T-helper 2 cell (primary cell): ENCODE data around the gene SLC9A2.

Experiments
- DNase-seq, 5 experiments: peaks; one replicate each; pipeline versions ENCODE4 v3.0.0 to v3.0.0-alpha.2; 2012 to 2022
- total RNA-seq, 2 donors: gene quantifications; one replicate each; lab custom pipeline; 2026; lab: John Stamatoyannopoulos, UW

The SLC9A2 gene
- 0 to 0.07 reads per million in 2 donors for total RNA-seq

GRCh38 chr2:102619414-102620319 is at the start of gene SLC9A2:
TSS of gene SLC9A2 (plus strand) at chr2:102619553. CDS start at chr2:102619849, 296 bp downstream.
- DNase-seq: peak in 1 of 5 experiments; percentile 26

GRCh38 chr2:102575888-102576287 is 43.5 kb upstream of the SLC9A2 start:
- no peak for DNase-seq

GRCh38 chr2:102578376-102578775 is 41.0 kb upstream of the SLC9A2 start:
- DNase-seq: no peak

GRCh38 chr2:102581911-102582310 is 37.4 kb upstream of the SLC9A2 start:
- DNase-seq: no peak

GRCh38 chr2:102582845-102583244 is 36.5 kb upstream of the SLC9A2 start:
- no peak for DNase-seq

- DNase-seq: no peak
Measured at GRCh38 chr2:102585847-102586404, 33.4 kb upstream of the SLC9A2 start.

GRCh38 chr2:102588213-102588939 is 31.0 kb upstream of the SLC9A2 start:
- no peak for DNase-seq

- no peak for DNase-seq
Measured at GRCh38 chr2:102589444-102589843, 29.9 kb upstream of the SLC9A2 start.

GRCh38 chr2:102591491-102592045 is 27.8 kb upstream of the SLC9A2 start:
- DNase-seq: no peak

GRCh38 chr2:102592601-102593000 is 26.8 kb upstream of the SLC9A2 start:
- DNase-seq: no peak

GRCh38 chr2:102593516-102593915 is 25.8 kb upstream of the SLC9A2 start:
- no peak for DNase-seq

- DNase-seq: no peak
Measured at GRCh38 chr2:102594445-102595016, 24.8 kb upstream of the SLC9A2 start.

GRCh38 chr2:102597788-102598187 is 21.6 kb upstream of the SLC9A2 start:
- no peak for DNase-seq

GRCh38 chr2:102599486-102599885 is 19.9 kb upstream of the SLC9A2 start:
- peak in 1 of 5 experiments; percentile 30 for DNase-seq

GRCh38 chr2:102601730-102602129 is 17.6 kb upstream of the SLC9A2 start:
- no peak for DNase-seq

- no peak for DNase-seq
Measured at GRCh38 chr2:102603904-102604303, 15.4 kb upstream of the SLC9A2 start.

GRCh38 chr2:102604769-102605168 is 14.6 kb upstream of the SLC9A2 start:
- peak in 1 of 5 experiments; percentile 81 for DNase-seq

GRCh38 chr2:102606353-102606752 is 13.0 kb upstream of the SLC9A2 start:
- no peak for DNase-seq

- DNase-seq: peak in 2 of 5 experiments; percentile 16 to 66
Measured at GRCh38 chr2:102615620-102616436, 3.5 kb upstream of the SLC9A2 start.

GRCh38 chr2:102618452-102619413 is 620 bp upstream of the SLC9A2 start:
- no peak for DNase-seq
